Mesenchymal stem cell (in vitro differentiated cells and primary cell): Measurements from ENCODE around the gene TCF25.
A peak's percentile ranks its signal among the peaks of the same experiment; 100 is the strongest.

ENCODE experiments used
- DNase-seq: peaks from one replicate; pipeline ENCODE4 v3.0.0-alpha.2; 2013
- H2AFZ ChIP-seq: one replicate; pipeline ENCODE4 v1.6.1; 2013; ENCODE audit warnings: low read depth, mild to moderate bottlenecking, control low read depth, inconsistent platforms, low read length, moderate library complexity
- H2AK5ac ChIP-seq: 2 replicates; pipeline ENCODE4 v1.6.1; 2013; ENCODE audit warnings: low read length, moderate library complexity, mild to moderate bottlenecking, inconsistent platforms; ENCODE audit not compliant: severe bottlenecking
- H2BK120ac ChIP-seq: one replicate; pipeline ENCODE4 v1.6.1; 2013; ENCODE audit warnings: low read depth, mild to moderate bottlenecking, inconsistent platforms, low read length, moderate library complexity
- H2BK12ac ChIP-seq, 2 experiments: one replicate each; pipeline ENCODE4 v1.6.1; 2013; ENCODE audit warnings: inconsistent platforms in 2 of 2, low read length in 2 of 2, mild to moderate bottlenecking in 2 of 2, moderate library complexity in 2 of 2, control low read depth in 1 of 2
- H2BK15ac ChIP-seq: one replicate; pipeline ENCODE4 v1.6.1; 2013; ENCODE audit warnings: mild to moderate bottlenecking, low read depth, inconsistent platforms; ENCODE audit not compliant: poor library complexity, severe bottlenecking
- H2BK5ac ChIP-seq: 2 replicates; pipeline ENCODE4 v1.6.1; 2013; ENCODE audit warnings: low read depth, mild to moderate bottlenecking, low read length, control low read depth, inconsistent platforms; ENCODE audit not compliant: poor library complexity, severe bottlenecking
- H3K14ac ChIP-seq, 2 experiments: one replicate each; pipeline ENCODE4 v1.6.1; 2013; ENCODE audit warnings: inconsistent platforms in 2 of 2, low read length in 2 of 2, control low read depth in 1 of 2, mild to moderate bottlenecking in 1 of 2, moderate library complexity in 1 of 2
- H3K18ac ChIP-seq, 2 experiments: one replicate each; pipeline ENCODE4 v1.6.1; 2013; ENCODE audit warnings: inconsistent platforms in 2 of 2, low read length in 2 of 2, control low read depth in 1 of 2, low read depth in 1 of 2, mild to moderate bottlenecking in 1 of 2
- H3K23ac ChIP-seq, 2 experiments: one replicate each; pipeline ENCODE4 v1.6.1; 2013; ENCODE audit warnings: inconsistent platforms in 2 of 2, low read length in 2 of 2, mild to moderate bottlenecking in 2 of 2, moderate library complexity in 2 of 2, control low read depth in 1 of 2
- H3K27ac ChIP-seq: 2 replicates; pipeline ENCODE4 v1.5.1; 2013; ENCODE audit warnings: mild to moderate bottlenecking, moderate library complexity, low read length, control low read depth, inconsistent platforms; ENCODE audit not compliant: poor library complexity, severe bottlenecking
- H3K27me3 ChIP-seq, 2 experiments: 2 replicates each; pipeline versions ENCODE4 v1.6.1 to v1.7.0; 2013; ENCODE audit warnings: low read length in 2 of 2, mild to moderate bottlenecking in 2 of 2, moderate library complexity in 2 of 2, control low read depth in 1 of 2, inconsistent platforms in 1 of 2; ENCODE audit not compliant: control insufficient read depth in 1 of 2, insufficient read depth in 1 of 2
- H3K36me3 ChIP-seq, 2 experiments: 2 replicates each; pipeline versions ENCODE4 v1.6.1 to v1.7.0; 2013; ENCODE audit warnings: low read length in 2 of 2, control low read depth in 1 of 2, inconsistent platforms in 1 of 2, low read depth in 1 of 2, mild to moderate bottlenecking in 1 of 2; ENCODE audit not compliant: insufficient read depth in 2 of 2, control insufficient read depth in 1 of 2
- H3K4ac ChIP-seq, 2 experiments: one replicate each; pipeline ENCODE4 v1.6.1; 2013; ENCODE audit warnings: inconsistent platforms in 2 of 2, low read length in 2 of 2, mild to moderate bottlenecking in 2 of 2, moderate library complexity in 2 of 2, control low read depth in 1 of 2, low read depth in 1 of 2
- H3K4me1 ChIP-seq: 2 replicates; pipeline ENCODE4 v1.6.1; 2013; ENCODE audit warnings: low read depth, low read length, control low read depth; ENCODE audit not compliant: control insufficient read depth, insufficient read depth
- H3K4me2 ChIP-seq: 2 replicates; pipeline ENCODE4 v1.6.1; 2013; ENCODE audit warnings: low read length, mild to moderate bottlenecking, inconsistent platforms; ENCODE audit not compliant: poor library complexity, severe bottlenecking
- H3K4me3 ChIP-seq, 2 experiments: 2 replicates each; pipeline versions ENCODE4 v1.5.1 to v1.7.0; 2013; ENCODE audit warnings: low read length in 2 of 2, mild to moderate bottlenecking in 2 of 2, control low read depth in 1 of 2, low read depth in 1 of 2; ENCODE audit not compliant: insufficient read depth in 1 of 2
- H3K79me1 ChIP-seq: replicated peaks from 2 replicates; pipeline ENCODE4 v1.6.1; 2013; ENCODE audit warnings: mild to moderate bottlenecking, control low read depth, low read length, inconsistent platforms; ENCODE audit not compliant: poor library complexity, severe bottlenecking
- H3K9ac ChIP-seq: 2 replicates; pipeline ENCODE4 v1.7.0; 2013; ENCODE audit warnings: mild to moderate bottlenecking, low read length, moderate library complexity
- H3K9me3 ChIP-seq: 2 replicates; pipeline ENCODE4 v1.7.0; 2013; ENCODE audit warnings: mild to moderate bottlenecking, low read length; ENCODE audit not compliant: control insufficient read depth
- H4K8ac ChIP-seq: one replicate; pipeline ENCODE4 v1.6.1; 2013; ENCODE audit warnings: inconsistent platforms, mild to moderate bottlenecking, low read length, moderate library complexity
- H4K91ac ChIP-seq: one replicate; pipeline ENCODE4 v1.6.1; 2013; ENCODE audit warnings: mild to moderate bottlenecking, low read length, inconsistent platforms
- WGBS: methylation state at CpG from one replicate; pipeline ENCODE4 v1.1.7; 2013; ENCODE audit warnings: mixed read lengths; 5-methylcytosine and 5-hydroxymethylcytosine counted together

The TCF25 gene

GRCh38 chr16:89855301-89855945 lies 18.0 kb upstream of the TCF25 start:
- H3K23ac ChIP-seq: no peak overlapping the region
- no peak overlapping the region for H3K4ac ChIP-seq
- H3K4me2 ChIP-seq: no peak overlapping the region
- no peak overlapping the region for H2AK5ac ChIP-seq
- WGBS: 92% methylated on average over 26 of the region's 26 CpGs
- H2BK15ac ChIP-seq: no peak overlapping the region
- H3K4me1 ChIP-seq: peaks cover under 1% of the 10 kb centered on the region
- H3K4me3 ChIP-seq: no peak overlapping the region
- DNase-seq: no peak
- H2BK120ac ChIP-seq: no peak overlapping the region
- no peaks in the 10 kb centered on the region for H3K79me1 ChIP-seq
- H2BK5ac ChIP-seq: no peak overlapping the region
- H3K36me3 ChIP-seq: peaks cover 0 to 8% of the 10 kb centered on the region in 2 experiments
- H3K27ac ChIP-seq: no peak overlapping the region
- no peak overlapping the region for H3K9ac ChIP-seq
- no peaks in the 10 kb centered on the region for H3K9me3 ChIP-seq
- no peak overlapping the region for H4K91ac ChIP-seq
- no peak overlapping the region for H2AFZ ChIP-seq
- no peak overlapping the region for H4K8ac ChIP-seq
- H3K18ac ChIP-seq: no peak overlapping the region
- H2BK12ac ChIP-seq: peak overlapping the region in 1 of 2 experiments; percentile 23
- no peak overlapping the region for H3K14ac ChIP-seq
- H3K27me3 ChIP-seq: peaks cover 0 to 7% of the 10 kb centered on the region in 2 experiments

DNA sequence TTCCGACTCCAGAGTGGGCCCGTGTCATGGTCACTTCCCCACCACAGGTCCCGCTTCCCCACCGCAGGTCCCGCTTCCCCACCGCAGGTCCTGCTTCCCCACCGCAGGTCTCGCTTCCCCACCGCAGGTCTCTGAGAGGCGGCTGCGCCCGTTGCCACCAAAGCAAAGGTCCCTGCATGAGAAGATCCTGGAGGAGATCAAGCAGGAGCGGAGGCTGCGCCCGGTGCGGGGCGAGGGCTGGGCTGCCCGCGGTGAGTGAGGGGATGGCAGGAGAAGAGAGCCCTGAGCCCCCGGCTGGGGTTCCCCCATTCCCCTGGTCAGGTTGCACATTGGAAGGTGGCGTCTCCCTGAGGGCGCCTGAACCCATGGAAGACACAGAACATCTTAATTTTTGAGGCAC lies 17.4 kb upstream of the TCF25 start:
- WGBS: 97% methylated on average over 22 of the region's 22 CpGs
- Histone ChIP-seq H2BK12ac (no peak overlapping the region), H3K9me3 (no peaks in the 10 kb centered on the region), H3K9ac (no peak overlapping the region), H3K27ac (no peak overlapping the region), H2BK120ac (no peak overlapping the region), H2AFZ (no peak overlapping the region), H3K4ac (no peak overlapping the region), H3K4me3 (no peak overlapping the region), H4K8ac (no peak overlapping the region), H3K36me3 (peaks cover 0 to 7% of the 10 kb centered on the region in 2 experiments), H3K14ac (no peak overlapping the region), H3K4me1 (no peaks in the 10 kb centered on the region), H4K91ac (no peak overlapping the region), H3K27me3 (peaks cover 0 to 7% of the 10 kb centered on the region in 2 experiments), H2AK5ac (no peak overlapping the region), H3K79me1 (no peaks in the 10 kb centered on the region), H3K18ac (no peak overlapping the region), H3K4me2 (no peak overlapping the region), H2BK15ac (no peak overlapping the region), H3K23ac (no peak overlapping the region), H2BK5ac (no peak overlapping the region)
- no peak for DNase-seq

- no peak overlapping the region for H3K4me3 ChIP-seq
- H2AK5ac ChIP-seq: no peak overlapping the region
- WGBS: 93% methylated on average over 22 of the region's 25 CpGs
- H2BK120ac ChIP-seq: no peak overlapping the region
- DNase-seq: no peak
- H3K36me3 ChIP-seq: peaks cover 5 to 7% of the 10 kb centered on the region in 2 experiments
- no peaks in the 10 kb centered on the region for H3K79me1 ChIP-seq
- H3K4me2 ChIP-seq: no peak overlapping the region
- H3K14ac ChIP-seq: no peak overlapping the region
- H3K9me3 ChIP-seq: no peaks in the 10 kb centered on the region
- H2AFZ ChIP-seq: no peak overlapping the region
- no peaks in the 10 kb centered on the region for H3K27me3 ChIP-seq
- H3K23ac ChIP-seq: no peak overlapping the region
- no peak overlapping the region for H4K91ac ChIP-seq
- peaks cover 3% of the 10 kb centered on the region for H3K4me1 ChIP-seq
- no peak overlapping the region for H2BK12ac ChIP-seq
- H3K27ac ChIP-seq: no peak overlapping the region
- H3K18ac ChIP-seq: no peak overlapping the region
- no peak overlapping the region for H3K4ac ChIP-seq
- no peak overlapping the region for H4K8ac ChIP-seq
- H2BK5ac ChIP-seq: no peak overlapping the region
- H3K9ac ChIP-seq: no peak overlapping the region
- H2BK15ac ChIP-seq: no peak overlapping the region
Observed at GRCh38 chr16:89858973-89859614, 14.3 kb upstream of the TCF25 start.

DNA sequence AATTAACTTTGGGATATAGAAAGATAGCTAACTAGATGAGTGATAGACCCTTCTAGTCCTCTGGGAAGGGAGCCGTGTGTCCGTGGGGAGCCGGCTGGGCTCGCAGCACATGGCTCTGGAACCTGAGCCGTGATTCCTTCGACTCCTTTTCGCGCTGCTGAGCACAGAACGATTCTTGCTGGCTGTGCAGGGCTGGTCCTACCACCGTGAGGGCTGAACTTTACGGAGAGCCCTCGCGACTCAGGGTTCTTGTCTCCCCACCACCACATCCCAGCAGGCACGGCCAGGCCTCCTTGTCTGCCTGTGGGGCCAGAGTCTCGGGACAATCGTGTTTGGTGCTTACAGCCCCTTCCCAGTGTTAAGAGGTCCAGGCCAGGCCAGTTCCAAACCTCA lies 13.8 kb upstream of the TCF25 start:
- 93% methylated on average over 13 of the region's 16 CpGs for WGBS
- no peak overlapping the region for H3K4me3 ChIP-seq
- no peak overlapping the region for H3K23ac ChIP-seq
- H3K4me2 ChIP-seq: no peak overlapping the region
- no peak overlapping the region for H2BK5ac ChIP-seq
- no peaks in the 10 kb centered on the region for H3K9me3 ChIP-seq
- no peak overlapping the region for H2AK5ac ChIP-seq
- no peak overlapping the region for H3K14ac ChIP-seq
- peaks cover 4% of the 10 kb centered on the region for H3K4me1 ChIP-seq
- no peak overlapping the region for H2BK15ac ChIP-seq
- no peak overlapping the region for H3K9ac ChIP-seq
- H4K8ac ChIP-seq: no peak overlapping the region
- no peak overlapping the region for H3K27ac ChIP-seq
- no peak overlapping the region for H4K91ac ChIP-seq
- H3K36me3 ChIP-seq: peaks cover 5 to 7% of the 10 kb centered on the region in 2 experiments
- no peak overlapping the region for H3K4ac ChIP-seq
- no peaks in the 10 kb centered on the region for H3K79me1 ChIP-seq
- H3K27me3 ChIP-seq: no peaks in the 10 kb centered on the region
- H2BK12ac ChIP-seq: no peak overlapping the region
- H3K18ac ChIP-seq: no peak overlapping the region
- no peak for DNase-seq
- no peak overlapping the region for H2BK120ac ChIP-seq
- no peak overlapping the region for H2AFZ ChIP-seq
